ENCODE data around the gene CPEB4.

CPEB4 gene

GRCh38 chr5:173887610-173888472 lies at the start of gene CPEB4:
CPEB4 (plus strand) TSS chr5:173888349; CDS start chr5:173889734, 1,385 bp downstream.
- peak within 1 kb of the TSS; percentile 69 for H3K4me3 ChIP-seq (replicated peaks; ENCODE audit: low read depth, low read length)
- no peak for TF ChIP-seq CTCF (IDR thresholded peaks at IDR 0.05; ENCODE audit: low read depth, low read length, missing control alignments)
- peak; percentile 97 for DNase-seq (ENCODE audit: extremely low read depth, low read depth)

- H3K4me3 ChIP-seq (replicated peaks; ENCODE audit: low read depth, low read length) = no peak overlapping the region
- TF ChIP-seq CTCF (IDR thresholded peaks at IDR 0.05; ENCODE audit: low read depth, low read length, missing control alignments) = no peak
- no peak for DNase-seq (ENCODE audit: extremely low read depth, low read depth)
These were observed 48.9 kb upstream of the CPEB4 start for GRCh38 chr5:173839117-173839713.

GRCh38 chr5:173840111-173840983 lies 47.8 kb upstream of the CPEB4 start:
- no peak overlapping the region for H3K4me3 ChIP-seq (replicated peaks; ENCODE audit: low read depth, low read length)
- no peak for TF ChIP-seq CTCF (IDR thresholded peaks at IDR 0.05; ENCODE audit: low read depth, low read length, missing control alignments)
- no peak for DNase-seq (ENCODE audit: extremely low read depth, low read depth)

GRCh38 chr5:173841710-173842109 lies 46.4 kb upstream of the CPEB4 start:
- DNase-seq (ENCODE audit: extremely low read depth, low read depth) = no peak
- H3K4me3 ChIP-seq (replicated peaks; ENCODE audit: low read depth, low read length) = no peak overlapping the region

GRCh38 chr5:173843794-173844193 lies 44.4 kb upstream of the CPEB4 start:
- no peak for DNase-seq (ENCODE audit: extremely low read depth, low read depth)
- no peak overlapping the region for H3K4me3 ChIP-seq (replicated peaks; ENCODE audit: low read depth, low read length)
- TF ChIP-seq CTCF (IDR thresholded peaks at IDR 0.05; ENCODE audit: low read depth, low read length, missing control alignments) = no peak

More at GRCh38 chr5:173841710-173842109, 46.4 kb upstream of the CPEB4 start:
- TF ChIP-seq CTCF (IDR thresholded peaks at IDR 0.05; ENCODE audit: low read depth, low read length, missing control alignments) = no peak

- DNase-seq (ENCODE audit: extremely low read depth, low read depth) = no peak
- no peak overlapping the region for H3K4me3 ChIP-seq (replicated peaks; ENCODE audit: low read depth, low read length)
- TF ChIP-seq CTCF (IDR thresholded peaks at IDR 0.05; ENCODE audit: low read depth, low read length, missing control alignments) = no peak
These were observed 42.8 kb upstream of the CPEB4 start for GRCh38 chr5:173845321-173845720.
